Activated CD8-positive, alpha-beta memory T cell treated with anti-CD3 and anti-CD28 coated beads for 36 hours (primary cell): Measurements from ENCODE around the gene CAND1. TPM values are rescaled to one million over a fixed set of nuclear protein-coding genes. Genes with fewer than 3 reads are reported as not detected.

Experiments
- CTCF ChIA-PET: fragments of 350-600 bp; sonication (Branson Sonifier 250); formaldehyde crosslinking; loops from one replicate; lab custom pipeline; 2021; ENCODE audit warnings: antibody characterized with exemption; lab: Charles Lee
- POLR2A ChIA-PET: fragments of 350-600 bp; sonication (Branson Sonifier 250); formaldehyde crosslinking; loops from one replicate; lab custom pipeline; 2021; ENCODE audit warnings: antibody characterized with exemption; lab: Charles Lee
- total RNA-seq, 2 experiments: library from RNA; stranded (reverse); gene quantifications; one replicate each; pipeline ENCODE4 v1.2.3, GENCODE V29; 2021

CAND1 gene
- 100 to 1,000 TPM; 206 to 207 TPM for total RNA-seq

DNA sequence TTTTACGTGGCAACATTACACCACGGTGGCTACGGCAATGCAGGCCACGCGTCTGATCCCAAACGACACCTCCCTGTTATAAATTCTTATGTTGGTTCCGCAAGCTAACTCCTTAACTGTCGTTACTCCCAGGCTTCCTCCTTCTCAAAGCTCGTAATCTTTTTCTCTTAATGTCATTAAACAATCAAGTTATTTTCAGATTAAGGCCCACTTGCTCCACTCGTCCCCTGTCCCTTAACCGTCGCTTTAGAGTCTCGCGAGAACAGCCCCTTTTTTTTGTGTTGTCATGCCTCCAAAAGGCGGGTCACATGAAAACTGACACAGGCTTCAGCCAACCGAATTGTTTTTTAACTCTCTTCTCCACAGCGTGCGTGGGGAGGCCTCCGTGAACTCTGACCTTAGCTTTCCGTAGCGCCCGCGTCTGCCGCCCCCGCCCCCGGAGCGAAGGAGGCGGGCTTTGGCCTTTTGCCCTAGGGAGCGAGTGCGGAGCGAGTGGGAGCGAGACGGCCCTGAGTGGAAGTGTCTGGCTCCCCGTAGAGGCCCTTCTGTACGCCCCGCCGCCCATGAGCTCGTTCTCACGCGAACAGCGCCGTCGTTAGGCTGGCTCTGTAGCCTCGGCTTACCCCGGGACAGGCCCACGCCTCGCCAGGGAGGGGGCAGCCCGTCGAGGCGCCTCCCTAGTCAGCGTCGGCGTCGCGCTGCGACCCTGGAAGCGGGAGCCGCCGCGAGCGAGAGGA lies at the start of gene CAND1:
CAND1 (plus strand) TSS at position 463 of the 737 bp plus-strand sequence. CDS start 360 bp downstream, outside the sequence.
- ChIA-PET CTCF (interaction anchor here (0.8 kb wide), 1 partner anchor 9 kb away, joined by 3 read pairs; no protein-coding TSS in a partner anchor), POLR2A (interaction anchor here (0.6 to 1.8 kb wide), 10 partner anchors 9 to 1540 kb away, joined by 3 to 6 read pairs (median 3); partner anchors contain the start of genes DYRK2 and MDM2)

DNA sequence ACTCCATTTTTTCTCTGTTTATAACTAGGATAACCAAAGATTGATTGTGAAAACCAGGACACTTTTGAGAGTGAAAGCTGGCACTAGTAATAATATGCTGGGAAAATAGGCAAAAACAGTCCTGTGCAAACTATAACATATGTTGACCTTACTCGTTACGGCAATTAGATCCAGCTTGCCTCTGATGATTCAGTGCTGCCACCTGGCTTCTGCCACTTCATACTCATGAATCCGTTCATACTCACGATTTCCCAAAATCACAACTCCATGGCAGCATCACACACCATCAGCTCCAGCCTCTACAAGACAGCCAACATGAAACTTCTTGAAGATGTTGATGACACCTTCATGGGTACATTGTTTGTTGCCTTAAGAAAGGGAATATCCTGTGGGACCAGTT lies 49.1 kb upstream of the CAND1 start:
- ChIA-PET CTCF (no interaction called here), POLR2A (no interaction called here)

DNA sequence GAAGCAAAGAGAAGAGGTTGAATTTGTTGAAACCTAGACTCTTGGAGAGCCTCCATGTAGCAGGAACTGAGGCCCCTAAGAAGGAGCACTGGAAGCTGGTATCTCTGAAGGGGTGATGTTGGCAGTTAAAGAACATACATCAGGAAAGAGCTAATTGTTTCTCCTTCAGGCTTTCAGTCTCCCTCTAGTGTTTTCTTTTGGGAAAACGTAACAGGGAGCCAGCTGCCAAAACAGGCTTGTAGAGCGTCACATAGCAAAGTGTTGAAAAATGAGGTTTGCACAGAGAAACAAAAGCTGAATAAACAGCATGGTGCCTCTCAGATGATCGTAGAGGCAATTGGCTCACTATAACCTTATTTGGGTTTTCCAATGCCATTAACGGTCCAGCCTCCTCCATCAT lies 46.9 kb upstream of the CAND1 start:
- ChIA-PET CTCF (no interaction called here), POLR2A (no interaction called here)

DNA sequence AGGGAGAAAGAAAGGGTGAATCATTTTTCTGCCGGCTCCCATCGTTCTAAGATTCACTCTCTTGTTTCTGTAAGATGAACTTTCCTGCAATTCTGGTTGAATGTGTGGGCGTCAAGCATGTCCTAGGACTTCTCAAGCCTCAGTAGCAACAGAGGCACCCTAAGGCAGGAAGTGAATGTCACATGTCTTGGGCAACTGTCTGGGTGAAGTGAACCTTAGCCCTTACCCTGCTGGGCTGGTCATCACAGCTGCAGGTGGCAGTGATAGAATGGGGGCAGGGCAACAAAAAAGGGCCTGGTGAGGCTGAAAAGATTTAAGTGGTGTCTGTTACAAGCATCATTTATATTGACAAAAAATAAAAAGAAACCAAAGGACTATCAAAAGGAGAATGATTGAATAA lies 45.9 kb upstream of the CAND1 start:
- ChIA-PET CTCF (no interaction called here), POLR2A (no interaction called here)

DNA sequence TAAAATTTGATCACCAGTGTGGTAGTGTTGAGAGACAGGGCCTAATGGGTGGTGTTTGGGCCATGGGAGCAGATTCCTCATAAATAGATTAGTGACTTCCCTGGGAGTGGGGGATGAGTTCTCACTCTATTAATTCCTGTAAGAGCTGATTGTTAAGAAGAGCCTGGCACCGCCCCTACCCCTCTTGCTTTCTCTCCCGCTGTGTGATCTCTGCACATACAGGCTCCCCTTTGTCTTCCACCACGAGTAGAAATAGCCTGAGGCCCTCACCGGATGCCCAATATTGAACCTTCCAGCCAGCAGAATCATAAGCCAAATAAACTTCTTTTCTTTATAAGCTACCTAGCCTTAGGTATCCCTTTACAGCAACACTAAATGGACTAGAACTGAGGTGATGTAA lies 31.9 kb upstream of the CAND1 start:
- CTCF ChIA-PET, result no interaction called here
- POLR2A ChIA-PET, result no interaction called here

DNA sequence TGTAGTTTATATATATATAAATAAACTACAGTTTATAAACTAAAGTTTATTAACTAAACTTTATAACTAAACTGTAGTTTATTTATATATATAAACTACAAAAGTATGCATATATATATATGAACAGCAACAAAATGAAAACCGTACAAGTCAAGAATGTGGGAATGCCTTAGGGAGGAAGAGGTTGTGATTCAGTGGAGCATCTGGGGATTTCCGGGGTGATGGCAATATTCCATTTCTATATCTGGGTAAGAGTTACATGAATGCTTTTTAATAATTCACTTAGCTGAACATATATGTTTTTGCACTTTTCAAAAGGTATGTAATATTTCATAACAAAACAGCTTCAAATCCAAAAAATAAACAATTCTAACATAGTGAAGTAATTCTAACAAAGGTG lies 30.1 kb upstream of the CAND1 start:
- CTCF ChIA-PET, result no interaction called here

DNA sequence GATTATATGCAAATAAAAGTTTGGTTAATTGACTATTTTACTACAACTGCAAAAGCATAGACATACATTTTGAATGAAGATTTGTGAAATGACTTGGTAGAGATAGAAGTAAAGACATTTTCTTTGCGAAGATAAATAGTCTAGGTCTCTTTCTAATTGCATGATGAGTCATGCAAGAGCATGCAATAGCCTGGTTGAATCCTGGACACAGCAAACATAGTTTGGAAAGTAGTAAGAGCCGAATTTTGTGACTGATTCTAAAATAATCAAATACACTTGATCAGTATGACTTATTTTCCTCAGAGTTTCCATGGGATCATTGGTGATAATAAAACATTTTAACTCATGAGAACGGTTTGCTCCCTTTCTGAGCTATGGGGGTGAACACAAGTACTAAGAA lies 27.7 kb upstream of the CAND1 start:
- CTCF ChIA-PET, result no interaction called here
- POLR2A ChIA-PET, result no interaction called here

More for the DNA sequence above, 30.1 kb upstream of the CAND1 start:
- POLR2A ChIA-PET, result no interaction called here

DNA sequence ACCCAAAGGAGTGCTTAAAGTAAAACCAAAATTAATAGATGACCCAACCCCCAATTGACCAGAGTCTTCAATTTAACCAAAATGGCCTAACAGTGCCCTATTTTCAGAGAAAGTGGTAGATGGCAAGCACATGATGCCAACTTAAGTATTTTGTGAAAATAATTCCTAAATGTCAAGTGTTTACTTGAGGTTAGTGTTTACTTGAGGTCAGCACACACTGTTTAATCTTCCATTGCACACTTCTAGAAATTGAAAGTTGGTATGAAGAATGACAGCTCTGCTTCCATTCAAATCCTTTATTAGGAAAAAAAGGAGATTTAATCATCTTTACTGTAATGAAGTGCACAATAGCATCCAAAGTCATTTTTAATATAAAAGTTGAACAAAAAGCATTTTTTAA lies 25.9 kb upstream of the CAND1 start:
- ChIA-PET POLR2A (no interaction called here), CTCF (no interaction called here)

DNA sequence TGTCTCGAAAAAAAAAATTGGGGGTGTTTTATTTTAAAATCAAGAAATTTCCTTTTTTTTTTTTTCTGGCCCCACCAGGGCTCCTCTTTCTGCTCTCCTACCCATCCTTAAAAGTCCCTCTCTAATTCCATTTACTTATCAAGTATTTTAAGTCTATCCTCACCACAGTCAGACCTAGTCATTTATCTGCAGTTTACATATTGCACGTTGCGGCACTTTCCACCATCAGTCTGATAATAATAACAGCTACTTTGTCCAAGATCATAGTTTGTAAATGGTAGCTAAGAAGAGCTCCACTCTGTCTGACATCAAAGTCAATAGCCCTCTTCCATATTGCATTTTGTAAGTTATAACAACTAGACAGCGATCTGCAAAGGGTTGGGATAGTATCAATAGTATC lies 23.6 kb upstream of the CAND1 start:
- POLR2A ChIA-PET, result no interaction called here
- CTCF ChIA-PET, result no interaction called here

DNA sequence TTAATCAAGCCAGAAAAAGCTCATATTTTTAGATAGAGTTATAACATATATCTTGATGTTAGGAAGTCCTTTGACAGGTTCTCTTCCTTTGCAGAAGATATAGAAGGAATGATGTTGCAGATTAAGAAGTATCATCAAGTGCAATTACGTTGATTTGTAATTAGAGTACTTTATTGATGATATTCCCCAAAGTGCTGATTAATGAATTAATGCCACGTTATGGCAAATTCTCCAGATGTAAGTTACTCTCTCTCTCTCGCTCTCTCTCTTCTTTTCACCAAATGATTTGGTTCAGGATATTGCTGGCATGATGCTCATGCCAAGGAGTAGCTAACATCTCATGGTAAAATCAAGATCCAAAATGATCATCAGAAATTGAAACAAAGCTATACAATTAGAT lies 18.1 kb upstream of the CAND1 start:
- POLR2A ChIA-PET, result no interaction called here
- CTCF ChIA-PET, result no interaction called here

DNA sequence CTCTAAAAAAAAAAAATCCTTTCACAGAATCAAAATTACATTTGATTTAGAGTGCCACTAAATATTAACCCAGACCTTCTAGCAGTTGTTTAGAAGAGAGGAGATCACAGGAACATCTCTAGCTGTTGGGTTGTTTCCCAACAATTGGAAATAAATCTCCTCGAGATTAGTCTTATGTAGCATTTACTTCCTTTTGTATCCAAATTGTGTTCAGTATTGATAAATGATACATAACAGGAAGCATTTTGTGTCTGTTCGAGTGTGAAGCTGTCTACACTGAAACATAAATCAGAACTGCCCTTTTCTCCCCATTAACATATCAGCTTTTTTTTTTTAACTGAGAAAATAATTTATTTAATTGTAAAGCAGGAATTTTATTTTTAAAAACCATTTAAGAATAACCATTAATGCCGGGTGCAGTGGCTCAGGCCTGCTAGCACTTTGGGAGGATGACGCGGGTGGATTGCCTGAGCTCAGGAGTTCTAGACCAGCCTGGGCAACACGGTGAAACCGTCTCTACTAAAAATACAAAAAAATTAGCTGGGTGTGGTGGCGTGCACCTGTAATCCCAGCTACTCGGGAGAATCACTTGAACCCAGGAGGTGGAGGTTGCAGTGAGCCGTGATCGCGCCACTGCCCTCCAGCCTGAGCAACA lies 14.7 kb upstream of the CAND1 start:
- CTCF ChIA-PET, result no interaction called here
- POLR2A ChIA-PET, result no interaction called here

DNA sequence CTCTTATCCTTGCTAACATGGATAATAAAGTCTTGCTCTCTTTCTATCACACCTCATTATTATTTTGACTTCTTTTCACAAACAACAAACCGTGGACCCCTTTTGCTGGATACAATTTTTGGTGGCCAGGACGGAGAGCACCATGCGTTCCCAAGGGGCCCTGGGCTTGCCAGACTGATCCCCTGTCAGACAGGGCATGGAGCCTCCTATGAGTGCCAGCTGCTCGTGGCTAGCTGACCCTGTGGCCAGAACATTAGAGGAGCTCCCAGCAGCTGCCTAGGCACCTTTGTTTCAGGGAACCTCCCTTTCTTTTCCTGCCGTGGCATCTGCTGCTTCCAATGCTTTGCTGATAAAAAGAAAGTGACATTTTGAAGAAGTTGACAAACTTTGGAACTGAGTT lies 12.5 kb upstream of the CAND1 start:
- POLR2A ChIA-PET, result no interaction called here
- CTCF ChIA-PET, result no interaction called here

DNA sequence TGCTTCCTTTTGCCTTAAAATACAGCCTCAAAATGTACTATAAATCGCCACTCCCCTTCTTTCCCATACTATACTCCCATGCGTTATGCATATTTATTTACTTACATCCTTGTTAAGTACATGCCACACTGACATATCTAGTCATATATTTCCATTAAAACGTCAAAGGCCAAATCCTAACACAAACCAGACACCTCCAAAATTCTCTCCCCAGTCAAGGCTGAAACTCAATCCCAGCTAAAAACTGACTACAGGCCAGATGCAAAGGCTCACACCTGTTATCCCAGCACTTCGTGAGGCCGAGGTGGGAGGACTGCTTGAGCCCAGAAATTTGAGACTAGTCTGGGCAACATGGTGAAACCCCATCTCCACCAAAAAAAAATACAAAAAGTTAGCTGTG lies 5.7 kb upstream of the CAND1 start:
- ChIA-PET CTCF (no interaction called here), POLR2A (no interaction called here)

DNA sequence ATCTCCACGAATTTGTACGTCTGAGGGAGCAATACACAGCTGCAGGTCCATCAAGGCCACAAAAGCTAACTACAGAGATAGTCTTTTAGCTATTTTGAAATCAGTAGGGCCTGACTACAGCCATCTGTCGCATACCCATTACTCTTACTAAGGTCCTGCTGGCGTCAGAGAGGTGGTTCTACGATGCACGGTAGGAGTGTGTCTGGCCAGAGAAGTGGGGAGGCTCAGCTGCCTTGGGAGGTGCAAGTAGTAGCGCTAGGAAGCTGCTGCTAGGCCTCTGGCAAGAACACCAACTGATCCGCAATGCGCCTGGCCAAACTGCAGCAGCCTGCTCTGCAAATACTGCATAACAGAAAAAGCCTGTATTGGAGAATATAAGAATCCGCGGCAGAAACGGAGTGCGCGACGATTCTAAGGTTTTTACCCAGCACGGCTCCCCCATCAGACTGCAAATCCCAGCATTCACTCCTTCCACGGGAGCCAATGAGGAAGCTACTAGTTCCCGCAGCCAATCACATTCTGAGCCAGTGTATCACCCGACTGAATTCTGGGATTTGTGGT lies 743 bp upstream of the CAND1 start:
- ChIA-PET POLR2A (interaction anchor here (0.6 to 1.8 kb wide), 6 partner anchors 10 to 1540 kb away, joined by 3 to 6 read pairs (median 3); partner anchors contain the start of gene MDM2), CTCF (no interaction called here)

DNA sequence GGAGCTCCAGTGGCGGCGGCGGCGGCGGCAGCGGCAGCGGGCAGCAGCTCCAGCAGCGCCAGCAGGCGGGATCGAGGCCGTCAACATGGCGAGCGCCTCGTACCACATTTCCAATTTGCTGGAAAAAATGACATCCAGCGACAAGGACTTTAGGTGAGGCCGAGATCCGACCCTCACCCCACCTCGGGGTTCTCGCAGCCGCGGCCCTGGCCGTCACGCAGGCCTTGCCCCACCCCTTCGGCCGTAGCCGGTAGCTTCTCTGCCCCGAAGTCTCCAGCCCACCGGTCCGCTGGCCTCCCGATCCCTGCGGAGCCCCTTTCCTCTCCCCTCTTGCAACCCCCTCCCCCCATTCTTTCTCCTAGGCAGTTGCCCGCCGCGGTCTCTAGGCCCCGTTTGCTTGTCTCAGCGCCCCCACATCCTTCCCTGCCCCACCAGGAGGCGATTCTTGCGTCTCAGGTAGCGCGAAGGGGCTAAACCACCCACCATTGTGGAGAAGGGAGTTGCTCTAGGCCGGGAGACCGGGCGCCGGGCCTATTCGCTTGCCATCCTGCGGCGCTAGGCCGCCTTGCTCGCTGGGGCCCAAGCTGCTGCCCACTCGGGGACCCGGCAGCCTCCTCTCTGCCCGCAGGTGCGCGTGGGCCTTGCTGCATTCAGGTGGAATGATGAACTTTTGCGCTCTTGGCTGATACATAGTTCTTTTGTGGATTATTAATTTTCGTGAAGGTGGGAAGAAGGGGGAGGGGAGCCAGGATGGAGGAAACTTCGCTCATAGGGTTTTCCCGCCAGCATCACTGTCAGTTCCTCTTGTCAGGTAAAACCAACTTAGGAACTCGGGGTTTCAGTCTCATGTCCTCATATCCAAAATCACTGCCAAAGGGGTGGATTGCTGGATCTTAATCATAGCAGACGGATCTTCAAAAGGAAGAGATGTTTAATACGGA lies 745 bp downstream of the CAND1 start:
- CTCF ChIA-PET, result interaction anchor here (0.8 kb wide), 1 partner anchor 8 kb away, joined by 3 read pairs; no protein-coding TSS in a partner anchor
- POLR2A ChIA-PET, result interaction anchor here (0.6 to 1.8 kb wide), 7 partner anchors 8 to 1539 kb away, joined by 3 to 6 read pairs (median 4); partner anchors contain the start of genes DYRK2 and MDM2

DNA sequence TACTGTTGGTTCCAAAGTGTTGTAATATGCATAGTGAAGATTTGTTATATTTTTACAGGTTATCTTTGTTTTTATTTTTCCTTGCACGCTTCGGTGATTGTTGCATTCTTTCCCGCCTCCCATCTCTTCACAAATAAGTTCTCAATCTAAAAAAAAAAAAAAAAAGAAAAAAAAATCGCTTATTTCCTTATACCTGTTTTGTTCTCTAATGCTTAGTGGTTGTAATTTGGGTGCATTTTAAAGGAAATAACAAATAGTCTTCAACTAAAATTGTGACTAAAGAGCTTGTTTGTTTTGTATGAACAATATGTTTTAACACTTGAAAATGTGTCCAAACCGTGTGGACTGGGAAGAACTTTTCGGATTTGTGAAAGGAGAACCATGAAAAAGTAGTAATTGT lies 1.5 kb downstream of the CAND1 start:
- ChIA-PET POLR2A (interaction anchor here (1.0 to 1.4 kb wide), 2 partner anchors 201 to 377 kb away, joined by 3 to 5 read pairs; partner anchors contain the start of gene DYRK2), CTCF (no interaction called here)

DNA sequence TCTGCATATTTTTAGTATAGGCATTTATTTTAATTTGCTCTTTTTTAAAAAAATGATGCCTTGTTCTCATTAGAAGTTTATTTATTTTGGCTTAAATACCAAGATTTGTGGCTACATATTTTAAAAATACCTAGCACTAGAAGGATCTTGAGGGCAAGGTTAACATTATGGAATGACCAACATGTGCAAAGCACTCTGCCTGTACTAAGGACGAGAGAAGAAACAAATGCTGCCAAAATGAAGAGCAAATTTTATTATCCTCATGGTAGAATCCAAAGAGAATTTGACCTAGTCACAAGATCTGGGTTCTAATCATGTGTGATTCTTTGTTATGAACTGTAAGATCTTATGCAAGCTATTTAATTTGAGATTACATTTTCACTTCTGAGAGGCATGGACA lies 2.8 kb downstream of the CAND1 start:
- ChIA-PET CTCF (no interaction called here), POLR2A (no interaction called here)

DNA sequence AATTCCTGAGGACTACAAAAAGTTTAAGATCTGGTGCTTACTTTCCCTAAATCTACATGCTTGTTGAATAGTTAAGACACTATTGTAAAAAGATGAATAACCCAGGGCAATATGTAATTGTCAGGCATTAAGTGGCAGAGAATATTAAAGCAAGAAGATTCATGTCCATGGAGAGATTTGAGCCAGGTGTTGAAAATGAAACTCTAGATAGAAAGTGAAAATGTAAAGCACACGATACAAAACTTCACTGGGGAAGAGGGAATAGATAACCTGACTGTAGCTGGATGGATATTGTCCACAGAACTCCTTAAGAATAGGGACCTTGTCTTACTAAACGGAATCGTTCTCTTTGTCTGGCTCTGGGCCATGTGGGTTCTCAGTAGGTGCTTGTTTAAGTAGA lies 5.0 kb downstream of the CAND1 start:
- ChIA-PET POLR2A (no interaction called here), CTCF (no interaction called here)

DNA sequence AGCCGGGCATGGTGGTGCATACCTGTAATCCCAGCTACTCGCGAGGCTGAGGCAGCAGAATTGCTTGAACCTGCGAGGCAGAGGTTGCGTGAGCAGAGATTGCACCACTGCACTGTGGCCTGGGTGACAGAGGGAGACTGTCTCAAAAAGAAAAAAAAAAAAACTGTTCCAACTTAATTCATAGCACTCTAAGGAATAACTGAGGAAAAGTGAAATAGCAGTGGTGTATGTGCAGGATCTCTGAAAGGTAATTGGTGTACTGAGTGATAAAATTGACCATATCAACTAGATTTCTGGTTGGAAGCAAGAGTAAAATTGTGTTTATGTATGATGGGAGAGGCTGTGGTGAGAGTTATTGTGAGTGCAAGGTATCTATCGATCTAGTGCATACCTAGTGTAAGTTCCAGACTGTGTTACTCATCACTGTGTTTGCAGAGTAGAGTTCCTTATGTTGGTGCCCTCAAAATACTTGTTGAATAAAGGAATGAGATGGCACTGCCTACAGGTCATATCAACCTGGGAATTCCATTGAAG lies 6.3 kb downstream of the CAND1 start:
- POLR2A ChIA-PET, result no interaction called here
- CTCF ChIA-PET, result no interaction called here
